DLD1 (cell line): ENCODE measurements around the gene KCTD7.
"Not testable (repeated sequence)": the region's sequence is repeated elsewhere in the genome, so short reads cannot be mapped to it uniquely, and the experiment has no call there.

Experiments used
- in situ Hi-C: cut with HindIII; loops from 2 replicates; pipeline ENCODE4 v1.10.0; 2017; ENCODE audit warnings: low sequenced_read_pairs

KCTD7 gene

GRCh38 chr7:66681491-66682349 lies 53.0 kb downstream of the KCTD7 start:
- in situ Hi-C loops: no loop called here

DNA sequence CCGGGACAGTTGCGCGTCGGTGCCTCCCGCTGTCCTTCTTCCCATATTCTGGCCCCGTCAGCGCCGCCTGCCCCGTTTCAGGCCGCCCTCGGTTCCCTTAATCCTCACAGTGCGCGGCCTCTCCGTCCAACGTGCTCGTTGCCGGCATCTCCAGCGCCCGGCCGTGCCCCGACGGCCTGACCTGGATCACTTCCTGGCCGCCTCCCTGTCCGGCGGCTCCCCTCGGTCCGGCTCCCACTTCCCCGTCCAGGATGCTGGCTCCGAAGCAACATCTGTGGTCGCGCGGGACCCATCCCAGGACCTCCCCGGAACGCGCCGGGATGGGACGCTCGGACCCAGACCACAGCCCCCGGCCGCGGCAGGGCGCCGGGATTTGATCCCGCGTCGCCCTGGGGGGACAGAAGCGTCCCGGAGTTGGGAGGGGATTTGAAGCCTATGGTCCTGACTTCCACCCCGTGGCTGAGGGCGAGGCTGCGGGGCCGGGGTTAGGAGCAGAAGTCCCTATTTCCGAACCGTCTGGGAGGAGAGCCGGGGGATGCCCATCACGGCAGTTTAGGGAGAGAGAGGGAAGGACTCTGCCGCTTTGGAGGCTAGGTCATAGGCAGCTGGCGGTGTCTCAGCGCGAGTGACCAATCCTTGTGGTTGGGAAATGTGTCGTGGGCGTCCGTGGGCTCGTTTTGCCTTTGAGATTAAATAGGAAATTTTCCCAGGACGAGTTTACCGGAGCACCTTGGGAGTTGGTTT lies 53.8 kb downstream of the KCTD7 start:
- in situ Hi-C loops: no loop called here

- in situ Hi-C loops: not testable (repeated sequence)
Observed at GRCh38 chr7:66683094-66683769, 54.6 kb downstream of the KCTD7 start.

- in situ Hi-C loops: no loop called here
Observed at GRCh38 chr7:66683770-66684123, 55.1 kb downstream of the KCTD7 start.

GRCh38 chr7:66685663-66686062 lies 57.0 kb downstream of the KCTD7 start:
- in situ Hi-C loops: not testable (repeated sequence)

GRCh38 chr7:66687186-66687585 lies 58.5 kb downstream of the KCTD7 start:
- in situ Hi-C loops: no loop called here

GRCh38 chr7:66687672-66688071 lies 59.0 kb downstream of the KCTD7 start:
- in situ Hi-C loops: not testable (repeated sequence)

- in situ Hi-C loops: no loop called here
Observed at GRCh38 chr7:66689081-66689480, 60.4 kb downstream of the KCTD7 start.

DNA sequence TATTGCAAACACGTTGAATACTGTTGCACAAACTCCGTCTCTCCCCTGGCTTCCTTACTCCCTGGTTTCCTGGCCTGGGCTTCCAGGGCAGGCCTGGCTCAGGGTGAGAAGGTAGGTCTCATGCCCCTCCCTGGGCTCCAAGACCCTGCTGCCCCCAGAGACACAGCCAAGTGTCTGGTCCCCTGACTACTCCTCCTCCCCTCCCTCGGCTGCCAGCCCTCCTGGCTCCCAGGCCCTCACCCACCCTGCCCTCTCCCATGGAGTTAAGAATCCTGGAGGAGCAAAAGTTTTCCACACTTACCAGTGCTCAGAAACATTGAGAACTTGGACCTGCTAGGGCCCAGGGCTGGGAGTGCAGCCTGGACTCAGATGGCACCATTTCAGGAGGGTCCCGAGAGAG lies 64.7 kb downstream of the KCTD7 start:
- in situ Hi-C loops: no loop called here
